CD8-positive, alpha-beta memory T cell (primary cell): Measurements from ENCODE around the gene CEP72. TPM values are rescaled to one million over a fixed set of nuclear protein-coding genes. Genes with fewer than 3 reads are reported as not detected.

Experiments
- CTCF ChIA-PET: fragments of 350-600 bp; sonication (Branson Sonifier 250); formaldehyde crosslinking; loops from one replicate; lab custom pipeline; 2021; ENCODE audit warnings: antibody characterized with exemption; lab: Charles Lee
- POLR2A ChIA-PET: fragments of 350-600 bp; sonication (Branson Sonifier 250); formaldehyde crosslinking; loops from one replicate; lab custom pipeline; 2021; ENCODE audit warnings: antibody characterized with exemption; lab: Charles Lee
- DNase-seq, 5 donors: peaks; one replicate each; pipeline versions ENCODE4 v3.0.0 to v3.0.0-alpha.2; 2020 to 2022; ENCODE audit warnings: mixed read lengths in 1 of 5
- H3K27ac ChIP-seq: one replicate; pipeline ENCODE4 v1.7.0; 2013; ENCODE audit warnings: low read depth, mild to moderate bottlenecking, low read length, moderate library complexity
- H3K27me3 ChIP-seq: 2 replicates; pipeline ENCODE4 v1.7.0; 2013; ENCODE audit warnings: low read length, mild to moderate bottlenecking; ENCODE audit not compliant: insufficient read depth, poor library complexity, severe bottlenecking
- H3K36me3 ChIP-seq: 2 replicates; pipeline ENCODE4 v1.7.0; 2013; ENCODE audit warnings: mild to moderate bottlenecking, low read length, moderate library complexity; ENCODE audit not compliant: insufficient read depth
- H3K4me1 ChIP-seq: 2 replicates; pipeline ENCODE4 v1.7.0; 2013; ENCODE audit warnings: mild to moderate bottlenecking, low read length, moderate library complexity; ENCODE audit not compliant: insufficient read depth
- H3K4me3 ChIP-seq: 2 replicates; pipeline ENCODE4 v1.7.0; 2013; ENCODE audit warnings: mild to moderate bottlenecking, low read length
- H3K9me3 ChIP-seq: 2 replicates; pipeline ENCODE4 v1.7.0; 2013; ENCODE audit warnings: mild to moderate bottlenecking, low read length
- H3K27ac Mint-ChIP-seq, 8 donors: one replicate each; pipeline ENCODE4 v1.8.0; 2020 to 2021; ENCODE audit warnings: mixed read lengths in 8 of 8, mild to moderate bottlenecking in 6 of 8, inconsistent platforms in 3 of 8, moderate library complexity in 3 of 8
- H3K27me3 Mint-ChIP-seq, 2 donors: one replicate each; pipeline ENCODE4 v1.8.0; 2020 to 2021; ENCODE audit warnings: mixed read lengths in 2 of 2, mild to moderate bottlenecking in 1 of 2, moderate library complexity in 1 of 2
- H3K36me3 Mint-ChIP-seq, 3 donors: one replicate each; pipeline ENCODE4 v1.8.0; 2020 to 2021; ENCODE audit warnings: mixed read lengths in 3 of 3, inconsistent platforms in 1 of 3, mild to moderate bottlenecking in 1 of 3
- H3K4me1 Mint-ChIP-seq, 3 donors: one replicate each; pipeline ENCODE4 v1.8.0; 2020 to 2021; ENCODE audit warnings: mixed read lengths in 3 of 3, inconsistent platforms in 1 of 3, mild to moderate bottlenecking in 1 of 3
- H3K4me3 Mint-ChIP-seq, 7 donors: one replicate each; pipeline ENCODE4 v1.8.0; 2020 to 2021; ENCODE audit warnings: mixed read lengths in 7 of 7, mild to moderate bottlenecking in 6 of 7, moderate library complexity in 4 of 7, inconsistent platforms in 2 of 7
- H3K9me3 Mint-ChIP-seq, 5 donors: one replicate each; pipeline ENCODE4 v1.8.0; 2020 to 2022; ENCODE audit warnings: mixed read lengths in 5 of 5, mild to moderate bottlenecking in 3 of 5, moderate library complexity in 2 of 5, inconsistent platforms in 1 of 5
- polyA plus RNA-seq: library from polyadenylated mRNA; unstranded; fragments of 300-500 nt; fragmentation: Illumina TruSeq; gene quantifications from one replicate; pipeline ENCODE4 v1.2.3, GENCODE V29; 2021
- total RNA-seq, 2 experiments: library from RNA; stranded (reverse); gene quantifications; one replicate each; pipeline ENCODE4 v1.2.3, GENCODE V29; 2021

Gene CEP72
- total and polyA plus RNA-seq, 3 experiments from 2014 or later, result 4.2 to 21.0 (median 20.0) TPM

- peaks cover 9 to 77% (median 17%) of the 10 kb centered on the region in 3 donors for H3K36me3 Mint-ChIP-seq
Observed at GRCh38 chr5:640461-641330, 28.6 kb downstream of the CEP72 start.

DNA sequence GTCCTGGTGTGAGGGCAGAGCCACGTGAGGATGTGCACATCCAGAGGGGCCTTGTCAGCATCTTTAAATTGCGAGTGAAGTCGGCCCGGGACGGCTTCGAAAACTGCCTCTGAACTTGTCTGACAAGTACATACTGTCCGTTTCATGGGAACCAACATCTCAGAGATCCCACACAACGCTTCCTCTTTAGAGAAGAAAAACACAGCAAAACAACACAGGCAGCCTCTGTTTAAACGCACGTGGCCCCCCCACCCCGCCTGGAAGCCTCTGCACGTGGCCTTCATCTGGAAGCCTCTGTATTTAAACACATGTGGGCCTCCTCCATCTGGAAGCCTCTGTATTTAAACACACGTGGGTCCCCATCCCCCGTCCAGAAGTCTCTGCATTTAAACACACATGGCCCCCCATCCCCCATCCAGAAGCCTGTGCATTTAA, 29.2 kb downstream of the CEP72 start:
- no peaks in the 10 kb centered on the region for H3K27me3 Mint-ChIP-seq
- peak in 1 of 5 donors; percentile 47 for DNase-seq
- H3K27me3 ChIP-seq, result no peaks in the 10 kb centered on the region
- H3K4me1 Mint-ChIP-seq, result no peaks in the 10 kb centered on the region
- peaks cover 13% of the 10 kb centered on the region for H3K36me3 ChIP-seq
- peaks cover 9 to 77% (median 10%) of the 10 kb centered on the region in 3 donors for H3K36me3 Mint-ChIP-seq
- CTCF ChIA-PET, result interaction anchor here (1.1 kb wide), 1 partner anchor 29 kb away, joined by 3 read pairs; no protein-coding TSS in a partner anchor
- H3K9me3 Mint-ChIP-seq, result no peaks in the 10 kb centered on the region
- POLR2A ChIA-PET, result no interaction called here
- H3K9me3 ChIP-seq, result no peaks in the 10 kb centered on the region
- no peak overlapping the region for H3K4me3 ChIP-seq
- no peak overlapping the region for H3K4me3 Mint-ChIP-seq
- H3K27ac Mint-ChIP-seq, result peak overlapping the region in 1 of 8 donors; percentile 73
- no peaks in the 10 kb centered on the region for H3K4me1 ChIP-seq
- H3K27ac ChIP-seq, result no peak overlapping the region

More at GRCh38 chr5:640461-641330, 28.6 kb downstream of the CEP72 start:
- H3K4me3 Mint-ChIP-seq, result no peak overlapping the region
- no peaks in the 10 kb centered on the region for H3K9me3 ChIP-seq
- no peaks in the 10 kb centered on the region for H3K9me3 Mint-ChIP-seq
- CTCF ChIA-PET, result interaction anchor here (1.1 kb wide), 1 partner anchor 29 kb away, joined by 3 read pairs; no protein-coding TSS in a partner anchor
- H3K4me3 ChIP-seq, result no peak overlapping the region
- H3K4me1 Mint-ChIP-seq, result no peaks in the 10 kb centered on the region
- no peaks in the 10 kb centered on the region for H3K27me3 Mint-ChIP-seq
- peaks cover 17% of the 10 kb centered on the region for H3K36me3 ChIP-seq
- no peaks in the 10 kb centered on the region for H3K4me1 ChIP-seq
- no peak overlapping the region for H3K27ac ChIP-seq
- POLR2A ChIA-PET, result no interaction called here
- DNase-seq, result peak in 1 of 5 donors; percentile 43
- H3K27me3 ChIP-seq, result no peaks in the 10 kb centered on the region
- H3K27ac Mint-ChIP-seq, result peak overlapping the region in 2 of 8 donors; percentile 18 to 47

DNA sequence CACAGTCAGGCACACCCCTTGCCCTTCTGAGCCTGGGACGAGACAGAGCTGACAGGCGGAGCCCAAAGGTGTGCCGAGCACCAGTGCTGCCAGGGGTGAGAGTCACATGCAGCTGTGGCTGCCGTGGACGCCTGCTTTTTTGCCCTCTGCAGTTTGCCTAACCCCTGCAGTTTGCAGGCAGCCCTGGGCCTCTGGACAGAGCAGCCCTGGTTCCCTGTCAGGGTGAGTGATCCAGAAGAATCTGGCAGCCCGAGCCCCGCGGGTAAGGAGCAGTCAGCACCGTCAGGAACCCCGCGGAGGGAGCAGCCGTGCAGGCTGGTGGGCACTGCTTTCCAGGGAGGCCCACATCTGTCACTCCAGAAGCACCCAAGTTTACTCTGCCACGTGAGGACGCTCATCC, 30.3 kb downstream of the CEP72 start:
- Histone ChIP-seq H3K27ac (no peak overlapping the region), H3K9me3 (no peaks in the 10 kb centered on the region), H3K36me3 (peaks cover 13% of the 10 kb centered on the region), H3K4me3 (no peak overlapping the region), H3K27me3 (no peaks in the 10 kb centered on the region), H3K4me1 (no peaks in the 10 kb centered on the region)
- Mint-ChIP-seq H3K27ac (no peak overlapping the region), H3K27me3 (no peaks in the 10 kb centered on the region), H3K36me3 (peaks cover 4 to 71% (median 9%) of the 10 kb centered on the region in 3 donors), H3K4me1 (no peaks in the 10 kb centered on the region), H3K4me3 (no peak overlapping the region), H3K9me3 (no peaks in the 10 kb centered on the region)
- ChIA-PET CTCF (no interaction called here), POLR2A (no interaction called here)
- peak in 1 of 5 donors; percentile 24 for DNase-seq

GRCh38 chr5:643351-643801, 31.2 kb downstream of the CEP72 start:
- no peaks in the 10 kb centered on the region for H3K4me1 ChIP-seq
- POLR2A ChIA-PET, result no interaction called here
- Mint-ChIP-seq H3K27ac (peak overlapping the region in 2 of 8 donors; percentile 32 to 72), H3K4me3 (no peak overlapping the region), H3K36me3 (peaks cover 2 to 63% (median 9%) of the 10 kb centered on the region in 3 donors), H3K9me3 (no peaks in the 10 kb centered on the region), H3K27me3 (no peaks in the 10 kb centered on the region), H3K4me1 (no peaks in the 10 kb centered on the region)
- H3K9me3 ChIP-seq, result no peaks in the 10 kb centered on the region
- H3K27ac ChIP-seq, result no peak overlapping the region
- no peak overlapping the region for H3K4me3 ChIP-seq
- no peaks in the 10 kb centered on the region for H3K27me3 ChIP-seq
- H3K36me3 ChIP-seq, result peaks cover 13% of the 10 kb centered on the region
- no peak for DNase-seq
- CTCF ChIA-PET, result no interaction called here

- peaks cover 2 to 60% (median 9%) of the 10 kb centered on the region in 3 donors for H3K36me3 Mint-ChIP-seq
- H3K27me3 ChIP-seq, result no peaks in the 10 kb centered on the region
- H3K9me3 ChIP-seq, result no peaks in the 10 kb centered on the region
- no peaks in the 10 kb centered on the region for H3K4me1 Mint-ChIP-seq
- peaks cover 13% of the 10 kb centered on the region for H3K36me3 ChIP-seq
- POLR2A ChIA-PET, result no interaction called here
- no peaks in the 10 kb centered on the region for H3K9me3 Mint-ChIP-seq
- no peak overlapping the region for H3K4me3 ChIP-seq
- CTCF ChIA-PET, result no interaction called here
- DNase-seq, result no peak
- H3K27ac Mint-ChIP-seq, result peak overlapping the region in 2 of 8 donors; percentile 17 to 46
- no peak overlapping the region for H3K27ac ChIP-seq
- no peak overlapping the region for H3K4me3 Mint-ChIP-seq
- no peaks in the 10 kb centered on the region for H3K4me1 ChIP-seq
- H3K27me3 Mint-ChIP-seq, result no peaks in the 10 kb centered on the region
Observed at GRCh38 chr5:643811-644271, 31.7 kb downstream of the CEP72 start.

DNA sequence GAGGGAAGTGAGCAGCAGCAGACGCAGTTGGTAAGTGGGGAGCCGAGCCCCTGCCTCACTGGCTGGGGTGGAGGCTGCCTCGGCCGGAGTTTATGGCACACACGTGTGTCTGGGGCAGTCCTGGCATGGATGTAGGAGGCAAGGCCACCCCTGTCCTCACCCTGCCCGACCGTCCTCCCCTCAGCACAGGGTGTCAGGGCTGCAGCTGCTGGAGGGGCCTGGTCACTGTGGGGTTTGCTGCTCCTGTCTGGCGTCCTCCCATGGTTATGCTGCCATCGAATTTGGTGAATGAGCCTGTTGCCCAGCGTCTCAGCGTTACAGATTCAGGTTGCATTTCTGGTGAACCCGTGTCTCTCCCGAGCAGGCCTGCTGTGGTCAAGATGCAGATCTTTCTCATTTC, 32.4 kb downstream of the CEP72 start:
- POLR2A ChIA-PET, result no interaction called here
- Histone ChIP-seq H3K4me1 (no peaks in the 10 kb centered on the region), H3K27me3 (no peaks in the 10 kb centered on the region), H3K27ac (no peak overlapping the region), H3K36me3 (peaks cover 13% of the 10 kb centered on the region), H3K9me3 (no peaks in the 10 kb centered on the region), H3K4me3 (no peak overlapping the region)
- Mint-ChIP-seq H3K9me3 (no peaks in the 10 kb centered on the region), H3K36me3 (peaks cover 2 to 53% (median 9%) of the 10 kb centered on the region in 3 donors), H3K27ac (peak overlapping the region in 1 of 8 donors; percentile 46), H3K4me3 (no peak overlapping the region), H3K27me3 (no peaks in the 10 kb centered on the region), H3K4me1 (no peaks in the 10 kb centered on the region)
- no peak for DNase-seq
- CTCF ChIA-PET, result no interaction called here

DNA sequence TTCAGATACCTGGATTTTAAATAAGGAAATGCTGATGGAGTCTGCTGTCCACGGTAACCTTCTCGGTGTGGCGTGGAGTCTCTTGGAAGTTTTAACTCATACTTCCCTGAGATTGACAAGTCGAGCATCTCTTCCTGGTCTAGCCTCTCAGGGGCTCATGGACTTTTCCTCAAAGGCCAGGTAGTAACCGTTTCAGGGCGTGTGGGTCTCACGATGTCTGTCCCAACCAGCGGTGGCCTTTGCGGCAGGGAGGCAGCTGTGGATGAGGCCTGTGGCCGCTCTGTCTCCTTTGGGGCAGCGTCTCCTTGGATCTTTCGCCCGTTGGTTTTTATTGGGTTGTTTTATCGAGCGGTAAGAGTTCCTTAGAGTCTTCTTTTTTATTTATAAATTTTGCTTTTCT, 32.8 kb downstream of the CEP72 start:
- no peaks in the 10 kb centered on the region for H3K27me3 ChIP-seq
- DNase-seq, result no peak
- H3K27ac ChIP-seq, result no peak overlapping the region
- no peaks in the 10 kb centered on the region for H3K9me3 ChIP-seq
- Mint-ChIP-seq H3K4me1 (no peaks in the 10 kb centered on the region), H3K36me3 (peaks cover 2 to 48% (median 9%) of the 10 kb centered on the region in 3 donors), H3K27me3 (no peaks in the 10 kb centered on the region), H3K4me3 (no peak overlapping the region), H3K27ac (no peak overlapping the region), H3K9me3 (no peaks in the 10 kb centered on the region)
- no peak overlapping the region for H3K4me3 ChIP-seq
- POLR2A ChIA-PET, result no interaction called here
- no peaks in the 10 kb centered on the region for H3K4me1 ChIP-seq
- CTCF ChIA-PET, result no interaction called here
- peaks cover 10% of the 10 kb centered on the region for H3K36me3 ChIP-seq

DNA sequence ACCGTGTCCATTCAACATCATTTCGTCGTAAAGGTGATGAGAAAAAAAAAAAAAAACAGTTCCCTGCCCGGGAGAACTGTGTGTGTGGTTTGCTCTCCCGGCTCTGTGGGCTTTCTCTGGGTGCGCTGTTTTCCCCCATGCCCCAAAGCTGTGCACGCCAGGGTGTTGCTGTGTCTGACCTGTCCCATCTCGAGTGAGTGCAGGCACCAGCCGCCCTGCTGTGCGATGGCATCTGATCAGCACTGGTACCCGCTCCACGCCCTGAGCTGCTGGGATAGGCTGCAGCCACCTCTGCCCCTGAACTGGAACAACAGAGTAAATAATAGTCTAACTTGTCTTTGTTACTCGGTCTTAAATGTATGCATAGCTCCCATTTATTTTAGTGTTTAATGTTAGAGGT, 33.3 kb downstream of the CEP72 start:
- Mint-ChIP-seq H3K27ac (no peak overlapping the region), H3K27me3 (no peaks in the 10 kb centered on the region), H3K4me3 (no peak overlapping the region), H3K9me3 (no peaks in the 10 kb centered on the region), H3K36me3 (peaks cover 2 to 44% (median 9%) of the 10 kb centered on the region in 3 donors), H3K4me1 (no peaks in the 10 kb centered on the region)
- Histone ChIP-seq H3K27me3 (no peaks in the 10 kb centered on the region), H3K9me3 (no peaks in the 10 kb centered on the region), H3K27ac (no peak overlapping the region), H3K36me3 (peaks cover 6% of the 10 kb centered on the region), H3K4me1 (no peaks in the 10 kb centered on the region), H3K4me3 (no peak overlapping the region)
- ChIA-PET POLR2A (no interaction called here), CTCF (no interaction called here)
- no peak for DNase-seq
